PFSK-1 (cell line): Measurements from ENCODE around the gene SH2B3.

Source experiments
- FOXP2 ChIP-seq: optimal IDR thresholded peaks from 2 replicates; pipeline ENCODE3; 2011; ENCODE audit warnings: borderline replicate concordance, control low read depth, inconsistent platforms; ENCODE audit not compliant: insufficient read depth; ENCODE audit errors: extremely low read length, extremely low read depth
- POLR2AphosphoS5 ChIP-seq: IDR thresholded peaks from 2 replicates; pipeline ENCODE4 v1.6.1; 2012; ENCODE audit warnings: low read depth, mild to moderate bottlenecking, control low read depth, low read length, moderate library complexity
- REST ChIP-seq, 2 experiments: IDR thresholded peaks; 2 replicates each; pipeline versions ENCODE4 v1.6.1 to v1.8.0; 2011 to 2012; ENCODE audit warnings: low read depth in 2 of 2, low read length in 2 of 2, control low read depth in 1 of 2, inconsistent platforms in 1 of 2, mild to moderate bottlenecking in 1 of 2, moderate library complexity in 1 of 2; ENCODE audit not compliant: insufficient read depth in 1 of 2
- SIN3A ChIP-seq: IDR thresholded peaks from 2 replicates; pipeline ENCODE4 v1.6.1; 2012; ENCODE audit warnings: mild to moderate bottlenecking, low read length, moderate library complexity, borderline replicate concordance; ENCODE audit not compliant: insufficient read depth
- TAF1 ChIP-seq: IDR thresholded peaks from 2 replicates; pipeline ENCODE4 v1.6.1; 2012; ENCODE audit warnings: low read length, control low read depth, borderline replicate concordance; ENCODE audit not compliant: insufficient read depth

Gene SH2B3

GRCh38 chr12:111420494-111420893 lies 14.8 kb downstream of the SH2B3 start:
- TF ChIP-seq FOXP2 (no peak), TAF1 (no peak), REST (IDR thresholded peaks at IDR 0.05; ENCODE audit: insufficient read depth in 1 of 2, low read depth in 2 of 2, low read length in 2 of 2) (no peak)

- no peak for TF ChIP-seq REST (IDR thresholded peaks at IDR 0.05; ENCODE audit: insufficient read depth in 1 of 2, low read depth in 2 of 2, low read length in 2 of 2)
- no peak for TF ChIP-seq FOXP2
- no peak for TF ChIP-seq SIN3A
- TF ChIP-seq TAF1 = no peak
- no peak for TF ChIP-seq POLR2AphosphoS5
Measured at GRCh38 chr12:111424189-111424792, 18.6 kb downstream of the SH2B3 start.

GRCh38 chr12:111424793-111425251 lies 19.1 kb downstream of the SH2B3 start:
- TF ChIP-seq TAF1 = no peak
- no peak for TF ChIP-seq REST (IDR thresholded peaks at IDR 0.05; ENCODE audit: insufficient read depth in 1 of 2, low read depth in 2 of 2, low read length in 2 of 2)
- TF ChIP-seq POLR2AphosphoS5 = no peak
- TF ChIP-seq SIN3A = no peak
- TF ChIP-seq FOXP2 = no peak

- TF ChIP-seq SIN3A = no peak
Measured at GRCh38 chr12:111425655-111426054, 19.9 kb downstream of the SH2B3 start.

GRCh38 chr12:111426344-111427185 lies 20.8 kb downstream of the SH2B3 start:
- TF ChIP-seq REST (IDR thresholded peaks at IDR 0.05; ENCODE audit: insufficient read depth in 1 of 2, low read depth in 2 of 2, low read length in 2 of 2) (no peak), FOXP2 (no peak), TAF1 (no peak), POLR2AphosphoS5 (no peak), SIN3A (no peak)
